ENCODE data around the gene PCDH9.

The PCDH9 gene

GRCh38 chr13:66576381-66576780 is 653.8 kb downstream of the PCDH9 start:
- no peak overlapping the region for H3K27ac ChIP-seq
- no peak for TF ChIP-seq CTCF (IDR thresholded peaks at IDR 0.05; ENCODE audit: low read depth, low read length, missing control alignments)
- H3K4me3 ChIP-seq (ENCODE audit: low read depth, low read length), result no peak overlapping the region
- no peaks in the 10 kb centered on the region for H3K27me3 ChIP-seq (replicated peaks)
- in situ Hi-C loops (cut with HindIII; ENCODE audit: low pct_ligation_motif_present, low sequenced_read_pairs), result no loop called here
- H3K36me3 ChIP-seq (replicated peaks), result no peaks in the 10 kb centered on the region
- no peak for DNase-seq

- Histone ChIP-seq H3K4me3 (ENCODE audit: low read depth, low read length) (no peak overlapping the region), H3K27ac (peak overlapping the region; percentile 30), H3K27me3 (replicated peaks) (no peaks in the 10 kb centered on the region), H3K36me3 (replicated peaks) (no peaks in the 10 kb centered on the region)
- peak; percentile 87 for DNase-seq
- in situ Hi-C loops (cut with HindIII; ENCODE audit: low pct_ligation_motif_present, low sequenced_read_pairs), result no loop called here
- no peak for TF ChIP-seq CTCF (IDR thresholded peaks at IDR 0.05; ENCODE audit: low read depth, low read length, missing control alignments)
Measured at GRCh38 chr13:66574606-66575005, 655.5 kb downstream of the PCDH9 start.

- H3K36me3 ChIP-seq (replicated peaks), result no peaks in the 10 kb centered on the region
- H3K4me3 ChIP-seq (ENCODE audit: low read depth, low read length), result no peak overlapping the region
- no peaks in the 10 kb centered on the region for H3K27me3 ChIP-seq (replicated peaks)
- DNase-seq, result no peak
- H3K27ac ChIP-seq, result no peak overlapping the region
- in situ Hi-C loops (cut with HindIII; ENCODE audit: low pct_ligation_motif_present, low sequenced_read_pairs), result no loop called here
- TF ChIP-seq CTCF (IDR thresholded peaks at IDR 0.05; ENCODE audit: low read depth, low read length, missing control alignments), result no peak
Measured at GRCh38 chr13:66567899-66568612, 662.1 kb downstream of the PCDH9 start.

- DNase-seq, result no peak
- in situ Hi-C loops (cut with HindIII; ENCODE audit: low pct_ligation_motif_present, low sequenced_read_pairs), result no loop called here
- TF ChIP-seq CTCF (IDR thresholded peaks at IDR 0.05; ENCODE audit: low read depth, low read length, missing control alignments), result no peak
- no peak overlapping the region for H3K4me3 ChIP-seq (ENCODE audit: low read depth, low read length)
- no peaks in the 10 kb centered on the region for H3K27me3 ChIP-seq (replicated peaks)
- H3K27ac ChIP-seq, result no peak overlapping the region
- no peaks in the 10 kb centered on the region for H3K36me3 ChIP-seq (replicated peaks)
Measured at GRCh38 chr13:66565279-66565678, 664.9 kb downstream of the PCDH9 start.

GRCh38 chr13:66563076-66563475 is 667.1 kb downstream of the PCDH9 start:
- no peak for DNase-seq
- Histone ChIP-seq H3K36me3 (replicated peaks) (no peaks in the 10 kb centered on the region), H3K4me3 (ENCODE audit: low read depth, low read length) (no peak overlapping the region), H3K27me3 (replicated peaks) (no peaks in the 10 kb centered on the region), H3K27ac (no peak overlapping the region)
- TF ChIP-seq CTCF (IDR thresholded peaks at IDR 0.05; ENCODE audit: low read depth, low read length, missing control alignments), result no peak
- in situ Hi-C loops (cut with HindIII; ENCODE audit: low pct_ligation_motif_present, low sequenced_read_pairs), result no loop called here

- Histone ChIP-seq H3K36me3 (replicated peaks) (no peaks in the 10 kb centered on the region), H3K27me3 (replicated peaks) (no peaks in the 10 kb centered on the region), H3K27ac (no peak overlapping the region), H3K4me3 (ENCODE audit: low read depth, low read length) (no peak overlapping the region)
- in situ Hi-C loops (cut with HindIII; ENCODE audit: low pct_ligation_motif_present, low sequenced_read_pairs), result no loop called here
- TF ChIP-seq CTCF (IDR thresholded peaks at IDR 0.05; ENCODE audit: low read depth, low read length, missing control alignments), result no peak
- no peak for DNase-seq
Measured at GRCh38 chr13:66562054-66562453, 668.1 kb downstream of the PCDH9 start.

Data from brain microvascular endothelial cell (primary cell).